Ovary (tissue), 3 donors: ENCODE data around the gene DENND2A.

ENCODE experiments used
- EP300 ChIP-seq: sonication (generic); formaldehyde crosslinking; IDR thresholded peaks from one replicate; pipeline ENCODE4 v1.6.1; 2017; ENCODE audit warnings: antibody characterized with exemption
- POLR2A ChIP-seq: fragments of 450-650 bp; IDR thresholded peaks from one replicate; pipeline ENCODE4 v1.6.1; 2017; ENCODE audit warnings: antibody characterized with exemption, mild to moderate bottlenecking, moderate library complexity
- TF ChIP-seq, protein P1 (sequence below), 3 donors: fragments of 450-650 bp in 2 of 3; fragments of 200-600 bp in 1 of 3; IDR thresholded peaks; one replicate each; pipeline versions ENCODE4 v1.5.1 to v1.8.0; 2016 to 2022; ENCODE audit warnings: antibody characterized with exemption in 3 of 3, mild to moderate bottlenecking in 1 of 3
- donor health status: DM: no; HTN: no; CAD: no.

DNA sequence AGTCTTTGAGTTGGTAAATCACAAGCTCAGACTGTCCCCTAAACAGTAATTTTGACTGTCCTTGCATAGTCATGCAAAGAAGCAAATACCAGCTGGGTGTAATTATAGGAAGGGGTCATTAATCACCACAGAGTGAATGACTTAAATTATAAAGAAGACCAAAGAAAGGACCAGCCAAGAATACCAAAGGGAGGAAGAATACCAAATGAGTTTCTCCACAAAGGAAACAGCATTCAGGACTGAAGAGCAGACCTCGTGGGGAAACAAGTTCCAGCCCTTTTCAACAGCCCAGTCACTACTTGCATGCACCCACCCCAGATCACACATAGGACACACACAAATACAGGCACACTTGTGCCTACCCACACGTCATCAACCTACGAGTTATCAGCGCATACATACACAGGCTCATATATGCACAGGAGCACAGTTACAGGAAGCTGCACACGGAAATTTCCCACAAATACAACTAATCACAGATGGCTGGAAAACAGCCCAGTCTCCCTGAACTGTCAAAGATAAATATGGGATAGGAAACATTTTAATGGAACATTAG, 77.6 kb downstream of the DENND2A start:
- TF ChIP-seq, protein P1, sequence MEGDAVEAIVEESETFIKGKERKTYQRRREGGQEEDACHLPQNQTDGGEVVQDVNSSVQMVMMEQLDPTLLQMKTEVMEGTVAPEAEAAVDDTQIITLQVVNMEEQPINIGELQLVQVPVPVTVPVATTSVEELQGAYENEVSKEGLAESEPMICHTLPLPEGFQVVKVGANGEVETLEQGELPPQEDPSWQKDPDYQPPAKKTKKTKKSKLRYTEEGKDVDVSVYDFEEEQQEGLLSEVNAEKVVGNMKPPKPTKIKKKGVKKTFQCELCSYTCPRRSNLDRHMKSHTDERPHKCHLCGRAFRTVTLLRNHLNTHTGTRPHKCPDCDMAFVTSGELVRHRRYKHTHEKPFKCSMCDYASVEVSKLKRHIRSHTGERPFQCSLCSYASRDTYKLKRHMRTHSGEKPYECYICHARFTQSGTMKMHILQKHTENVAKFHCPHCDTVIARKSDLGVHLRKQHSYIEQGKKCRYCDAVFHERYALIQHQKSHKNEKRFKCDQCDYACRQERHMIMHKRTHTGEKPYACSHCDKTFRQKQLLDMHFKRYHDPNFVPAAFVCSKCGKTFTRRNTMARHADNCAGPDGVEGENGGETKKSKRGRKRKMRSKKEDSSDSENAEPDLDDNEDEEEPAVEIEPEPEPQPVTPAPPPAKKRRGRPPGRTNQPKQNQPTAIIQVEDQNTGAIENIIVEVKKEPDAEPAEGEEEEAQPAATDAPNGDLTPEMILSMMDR (IDR thresholded peaks at IDR 0.05) = no peak
- TF ChIP-seq POLR2A (no peak), EP300 (no peak)
